GM12878 (cell line): ENCODE data around the gene RASA4B. TPM values are rescaled to one million over a fixed set of nuclear protein-coding genes. Genes with fewer than 3 reads are reported as not detected.
"Not testable (repeated sequence)": the region's sequence is repeated elsewhere in the genome, so short reads cannot be mapped to it uniquely, and the experiment has no call there.

Experiments
- ATAC-seq: fragments of 200-7000 bp; cut with Tn5 transposase; 3 replicates; pipeline ENCODE4 v1.9.1; 2020; ENCODE audit warnings: mild to moderate bottlenecking, moderate library complexity
- BruUV-seq: library from RNA; stranded (reverse); fragments of 400-500 nt; replicated peaks from 2 replicates; lab custom pipeline; 2021; lab: Mats Ljungman, UMichigan
- CTCF ChIA-PET: fragments of 300-600 bp; sonication (Branson Sonifier 250); formaldehyde crosslinking; extraction: SDS; loops from one replicate; lab custom pipeline; 2021; ENCODE audit warnings: inconsistent platforms; lab: Yijun Ruan, JAX
- POLR2A ChIA-PET: fragments of 350-600 bp; formaldehyde crosslinking; extraction: SDS; loops from one replicate; lab custom pipeline; 2021; ENCODE audit warnings: inconsistent platforms; lab: Charles Lee
- RAD21 ChIA-PET: fragments of 300-600 bp; sonication (Branson Sonifier 250); formaldehyde crosslinking; loops from one replicate; lab custom pipeline; 2023; ENCODE audit warnings: antibody characterized with exemption; ENCODE audit not compliant: unreplicated experiment; lab: Charles Lee
- SMC1A ChIA-PET: fragments of 300-600 bp; sonication (Branson Sonifier 250); formaldehyde crosslinking; loops from one replicate; lab custom pipeline; 2023; ENCODE audit not compliant: unreplicated experiment, uncharacterized antibody; lab: Charles Lee
- DNase-seq: peaks from one replicate; pipeline ENCODE4 v3.0.0-alpha.2; 2011; ENCODE audit warnings: low read depth, low spot score
- FAIRE-seq: peaks from 3 replicates; lab custom pipeline; 2011; peaks lifted over from hg19 to GRCh38; lab: Jason Lieb, UNC
- H2AFZ ChIP-seq: 2 replicates; pipeline ENCODE4 v1.6.0; 2011; ENCODE audit warnings: low read depth, low read length, control low read depth; ENCODE audit not compliant: control insufficient read depth
- H3K27ac ChIP-seq: 2 replicates; pipeline ENCODE4 v1.5.1; 2011; ENCODE audit warnings: control low read depth; ENCODE audit not compliant: control insufficient read depth, insufficient read depth
- H3K27me3 ChIP-seq, 2 experiments: replicated peaks in 1 of 2; 2 replicates each; pipeline versions ENCODE4 v1.6.0 to v1.6.1; 2011; ENCODE audit warnings: low read length in 1 of 2; ENCODE audit not compliant: control insufficient read depth in 2 of 2, insufficient read depth in 2 of 2
- H3K36me3 ChIP-seq, 2 experiments: 2 replicates each; pipeline ENCODE4 v1.5.1; 2011; ENCODE audit warnings: low read length in 1 of 2; ENCODE audit not compliant: control insufficient read depth in 2 of 2, insufficient read depth in 2 of 2
- H3K4me1 ChIP-seq: 2 replicates; pipeline ENCODE4 v1.6.1; 2011; ENCODE audit warnings: mild to moderate bottlenecking, low read length, moderate library complexity, mixed read lengths; ENCODE audit not compliant: control insufficient read depth, insufficient read depth
- H3K4me2 ChIP-seq: 2 replicates; pipeline ENCODE4 v1.6.0; 2011; ENCODE audit warnings: control low read depth; ENCODE audit not compliant: control insufficient read depth, insufficient read depth
- H3K4me3 ChIP-seq: fragments of 200-600 bp; sonication (generic); 2 replicates; pipeline ENCODE4 v1.5.1; 2016
- H3K79me2 ChIP-seq: 2 replicates; pipeline ENCODE4 v1.6.0; 2011; ENCODE audit warnings: low read length; ENCODE audit not compliant: control insufficient read depth, insufficient read depth
- H3K9ac ChIP-seq: 2 replicates; pipeline ENCODE4 v1.8.0; 2011; ENCODE audit warnings: low read length, control low read depth, mixed read lengths; ENCODE audit not compliant: control insufficient read depth, insufficient read depth
- H3K9me3 ChIP-seq: replicated peaks from 3 replicates; pipeline ENCODE4 v1.5.1; 2011; ENCODE audit warnings: mild to moderate bottlenecking, low read length; ENCODE audit not compliant: control insufficient read depth, insufficient read depth
- H4K20me1 ChIP-seq: 2 replicates; pipeline ENCODE4 v1.6.0; 2011; ENCODE audit not compliant: control insufficient read depth, insufficient read depth
- WGBS: methylation state at CpG from one replicate; pipeline ENCODE4 v1.1.6; 2016; ENCODE audit warnings: low lambda C conversion rate; ENCODE audit not compliant: insufficient replicate concordance, insufficient coverage; ENCODE audit errors: missing lambda C conversion rate; 5-methylcytosine and 5-hydroxymethylcytosine counted together
- in situ Hi-C: fragments of 300-500 bp; cut with MboI; formaldehyde crosslinking; loops from 9 replicates; pipeline ENCODE4 v1.14.3; 2018; ENCODE audit warnings: mixed read lengths
- intact Hi-C: fragments of 100-400 bp; cut with micrococcal nuclease; formaldehyde crosslinking; loops from one replicate; pipeline ENCODE4 v1.14.2; 2022; ENCODE audit not compliant: unreplicated experiment
- polyA plus RNA-seq, 11 experiments: library from polyadenylated mRNA; depleted of rRNA in 4 of 11; unstranded in 6 of 11; stranded (reverse) in 5 of 11; fragments of >200 nt; fragmentation: Nextera tagmentation in 4 of 11; fragmentation: Illumina TruSeq in 1 of 11; extraction: Ambion mirVana in 4 of 11; extraction: Trizol in 1 of 11; gene quantifications; 1 replicate in 1 of 11; 2 replicates in 10 of 11; pipeline versions ENCODE4 v1.2.1 to v1.2.3, GENCODE V29; 2011 to 2016; ENCODE audit warnings: inconsistent platforms in 2 of 11, missing spikeins in 2 of 11, low read depth in 1 of 11
- total RNA-seq, 4 experiments: library from RNA; depleted of rRNA in 3 of 4; stranded (reverse); fragments of >200 nt in 3 of 4; fragmentation: Illumina TruSeq in 1 of 4; extraction: Trizol in 1 of 4; gene quantifications; 2 replicates each; pipeline versions ENCODE4 v1.2.1 to v1.2.3, GENCODE V29; 2013 to 2021

RASA4B gene
- total and polyA plus RNA-seq, 10 of the 15 experiments (the other 5 are each of a cell fraction or from before 2014, with no cell fraction given) = 0.10 to 16.4 (median 6.4) TPM

- in situ Hi-C loops, intact Hi-C loops: not testable (repeated sequence)
Observed at GRCh38 chr7:102532127-102532526, 14.6 kb upstream of the RASA4B start.

GRCh38 chr7:102531583-102531982, 14.0 kb upstream of the RASA4B start:
- H3K4me2 ChIP-seq, RAD21 ChIA-PET, POLR2A ChIA-PET, SMC1A ChIA-PET, FAIRE-seq, H3K27me3 ChIP-seq, H3K9ac ChIP-seq, in situ Hi-C loops, CTCF ChIA-PET, H2AFZ ChIP-seq, DNase-seq, H3K27ac ChIP-seq, H3K4me1 ChIP-seq, H3K36me3 ChIP-seq, H3K9me3 ChIP-seq, intact Hi-C loops, ATAC-seq, H3K79me2 ChIP-seq, H4K20me1 ChIP-seq, H3K4me3 ChIP-seq, BruUV-seq: not testable (repeated sequence)
- WGBS = no CpG with 5 or more reads among the region's 7 CpGs

More at GRCh38 chr7:102532127-102532526, 14.6 kb upstream of the RASA4B start:
- H3K9me3 ChIP-seq, CTCF ChIA-PET, H2AFZ ChIP-seq, H3K4me3 ChIP-seq, H3K27me3 ChIP-seq, SMC1A ChIA-PET, POLR2A ChIA-PET, ATAC-seq, DNase-seq, H3K4me2 ChIP-seq, H3K9ac ChIP-seq, H3K79me2 ChIP-seq, H3K27ac ChIP-seq, H3K4me1 ChIP-seq, FAIRE-seq, H3K36me3 ChIP-seq, H4K20me1 ChIP-seq, RAD21 ChIA-PET: not testable (repeated sequence)
- TSS peak; percentile 72 for BruUV-seq
- 72% methylated on average over 2 of the region's 2 CpGs for WGBS

- SMC1A ChIA-PET, in situ Hi-C loops, H3K79me2 ChIP-seq, H3K4me1 ChIP-seq, intact Hi-C loops, RAD21 ChIA-PET, BruUV-seq, H3K4me2 ChIP-seq, H3K36me3 ChIP-seq, H3K9ac ChIP-seq, POLR2A ChIA-PET, DNase-seq, H3K27me3 ChIP-seq, H3K27ac ChIP-seq, H4K20me1 ChIP-seq, H2AFZ ChIP-seq, H3K9me3 ChIP-seq, ATAC-seq, FAIRE-seq, CTCF ChIA-PET, H3K4me3 ChIP-seq: not testable (repeated sequence)
- WGBS = 80% methylated on average over 3 of the region's 13 CpGs
Observed at GRCh38 chr7:102527822-102528793, 10.5 kb upstream of the RASA4B start.

- RAD21 ChIA-PET, H4K20me1 ChIP-seq, FAIRE-seq, H3K79me2 ChIP-seq, H3K9me3 ChIP-seq, ATAC-seq, H3K4me3 ChIP-seq, DNase-seq, H2AFZ ChIP-seq, H3K4me2 ChIP-seq, H3K36me3 ChIP-seq, H3K27me3 ChIP-seq, H3K4me1 ChIP-seq, SMC1A ChIA-PET, POLR2A ChIA-PET, H3K9ac ChIP-seq, intact Hi-C loops, in situ Hi-C loops, H3K27ac ChIP-seq, CTCF ChIA-PET, BruUV-seq: not testable (repeated sequence)
- 91% methylated on average over 1 of the region's 8 CpGs for WGBS
Observed at GRCh38 chr7:102527182-102527581, 9.6 kb upstream of the RASA4B start.
